IPS-NIHi7 (cell line): ENCODE results near the gene CCDC86.

Experiments
- DNase-seq: peaks from one replicate; pipeline ENCODE4 v3.0.0; 2012; ENCODE audit warnings: mixed read lengths; ENCODE audit errors: extremely low spot score

The CCDC86 gene

DNA sequence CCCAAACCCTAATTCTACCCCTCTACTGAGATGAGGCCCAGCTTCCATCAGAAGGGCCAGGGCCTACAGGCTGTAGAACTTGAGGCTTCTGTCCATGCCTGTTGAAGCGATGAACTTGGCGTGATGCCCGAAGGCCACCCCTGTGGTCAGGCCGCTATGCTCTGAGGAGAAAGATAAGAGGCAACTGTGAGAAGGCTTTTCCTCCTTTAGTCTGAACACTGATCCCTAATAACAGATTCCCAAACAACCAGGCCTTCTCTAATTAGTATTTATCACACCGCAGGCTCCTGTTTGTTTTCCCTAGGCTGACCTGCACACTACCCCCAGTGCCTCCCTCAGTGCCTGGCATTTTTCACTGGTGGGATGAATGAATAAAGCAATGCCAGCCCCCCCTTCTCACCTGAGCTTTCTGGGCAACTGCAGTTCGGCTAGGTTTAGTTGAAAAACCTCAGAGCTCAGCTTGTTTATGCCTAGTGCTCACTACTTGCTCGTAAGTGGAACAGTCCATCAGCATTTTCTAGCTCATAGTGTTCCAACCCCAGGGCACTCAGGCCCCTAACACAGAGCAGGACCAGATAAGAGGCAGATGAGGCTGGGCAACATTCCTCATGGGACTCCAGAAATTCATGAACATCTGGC is 49.3 kb downstream of the CCDC86 start:
- no peak for DNase-seq

DNA sequence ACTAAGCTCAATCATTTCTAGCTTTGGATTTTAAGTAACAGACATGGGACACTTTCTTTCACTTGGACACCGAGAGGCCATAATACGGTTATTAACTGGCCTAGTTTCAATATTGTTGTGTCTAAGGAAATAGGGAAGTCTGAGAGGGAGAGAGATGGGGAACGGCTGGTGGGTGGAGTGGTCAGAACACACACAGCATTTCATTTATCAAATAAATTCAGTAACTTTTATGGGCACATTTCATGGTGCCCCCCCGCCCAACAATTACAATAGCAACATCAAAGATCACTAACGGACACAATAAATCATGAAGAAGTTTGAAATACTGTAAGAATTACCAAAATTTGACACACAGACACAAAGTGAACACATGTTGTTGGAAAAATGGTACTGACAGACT is 53.8 kb downstream of the CCDC86 start:
- DNase-seq = no peak

DNA sequence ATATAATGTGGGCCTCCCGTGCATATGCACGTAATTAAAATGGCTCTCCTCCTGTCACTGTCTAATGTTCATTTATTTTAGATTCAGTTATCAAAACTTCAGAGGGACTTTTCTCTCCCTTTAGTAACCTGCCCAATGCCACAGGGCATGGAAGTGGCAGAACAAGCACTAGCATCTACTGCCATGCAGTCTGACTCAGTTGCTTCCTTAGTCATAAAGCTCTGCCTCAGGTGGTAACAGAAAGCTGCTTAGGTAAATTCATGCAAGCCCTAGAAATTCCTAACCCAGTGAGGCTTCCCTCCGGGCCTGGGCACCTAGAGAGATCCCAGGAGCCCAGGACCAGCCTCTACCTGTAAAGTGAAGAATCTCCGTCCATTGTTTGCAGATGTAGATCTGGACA is 55.6 kb downstream of the CCDC86 start:
- DNase-seq = no peak

DNA sequence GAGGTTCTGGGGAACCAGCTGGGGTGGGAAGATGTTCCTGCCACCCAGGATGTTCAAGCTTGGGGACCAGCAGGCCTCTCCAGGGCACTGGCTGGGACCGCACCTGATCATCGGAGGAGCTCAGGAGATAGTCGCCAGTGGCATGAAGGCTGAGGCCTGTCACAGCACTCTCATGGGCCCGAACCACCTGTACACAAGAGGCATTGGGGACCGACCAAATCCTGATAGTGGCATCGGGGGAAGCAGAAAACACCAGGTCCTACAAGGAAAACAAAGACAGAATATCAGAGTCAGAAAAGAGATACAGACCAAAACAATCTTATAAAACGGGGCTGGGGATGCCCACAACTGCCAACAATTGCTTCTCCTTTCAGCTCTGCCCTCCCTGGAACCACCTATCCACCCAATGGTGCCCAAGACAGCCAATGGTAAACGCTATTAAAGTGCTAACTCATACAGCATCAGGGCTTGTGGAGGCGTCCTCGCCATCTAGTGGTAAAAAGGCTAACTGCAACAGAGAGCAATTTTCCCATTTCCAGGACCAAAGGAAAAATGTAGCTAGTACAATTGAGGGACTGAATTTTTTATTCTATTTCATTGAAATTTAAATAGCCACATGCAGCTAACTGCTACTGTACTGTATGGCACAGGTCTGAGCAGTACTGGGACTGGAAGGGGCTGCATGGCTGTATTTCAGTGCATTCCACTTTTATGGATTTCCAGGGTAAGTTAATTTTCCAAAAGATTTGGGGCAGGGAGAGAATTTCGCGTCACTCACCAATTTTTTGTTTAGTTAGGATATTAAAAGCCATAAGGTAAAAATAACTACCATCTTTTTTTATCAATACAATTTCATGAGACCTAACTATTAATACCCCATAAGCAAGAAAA is 57.4 kb downstream of the CCDC86 start:
- peak; percentile 75 for DNase-seq

DNA sequence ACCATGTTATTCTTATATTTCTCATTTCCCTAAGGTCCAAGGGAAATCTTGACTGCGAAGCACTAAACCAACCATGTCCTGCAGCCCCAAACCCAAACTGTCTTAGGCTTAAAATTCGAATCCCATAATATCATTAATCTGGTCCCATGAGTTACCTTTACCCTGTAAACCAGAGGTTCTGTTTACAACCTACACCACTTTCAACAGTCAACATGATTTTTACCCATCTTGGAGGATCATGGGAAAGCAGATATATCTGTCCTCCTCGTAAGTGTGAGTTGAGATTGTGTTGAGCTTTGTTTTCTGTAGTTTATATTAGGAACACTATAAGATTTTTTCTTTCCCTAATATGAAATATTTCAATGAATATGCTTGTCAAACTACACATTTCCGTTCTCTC is 58.1 kb downstream of the CCDC86 start:
- no peak for DNase-seq
